ENCODE data around the gene CPLX3. TPM values are rescaled to one million over a fixed set of nuclear protein-coding genes. Genes with fewer than 3 reads are reported as not detected.
A peak's percentile ranks its signal among the peaks of the same experiment; 100 is the strongest.

CPLX3 gene
- polyA plus RNA-seq, 5 donors = 0.05 to 0.10 TPM; not detected in 3

DNA sequence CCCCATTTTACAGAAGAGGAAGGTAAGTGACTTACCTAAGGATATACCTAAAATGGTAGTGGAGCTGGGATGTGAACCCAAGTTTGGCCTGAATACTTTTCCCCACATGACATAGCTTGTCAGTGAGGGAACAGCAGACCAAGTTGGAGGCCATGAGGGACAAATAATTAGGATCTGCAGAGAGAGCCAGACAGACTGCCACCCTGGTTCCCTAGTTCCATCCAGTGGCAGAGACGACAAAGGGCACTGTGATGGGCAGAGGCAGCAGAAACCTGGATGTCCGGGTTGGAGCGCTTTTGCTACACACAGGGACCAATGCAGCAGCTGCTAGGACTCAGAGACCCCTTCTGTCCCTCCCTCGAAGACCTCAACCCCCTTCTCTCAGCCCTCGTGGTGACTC, 1.2 kb downstream of the CPLX3 start:
- no peak for DNase-seq

DNA sequence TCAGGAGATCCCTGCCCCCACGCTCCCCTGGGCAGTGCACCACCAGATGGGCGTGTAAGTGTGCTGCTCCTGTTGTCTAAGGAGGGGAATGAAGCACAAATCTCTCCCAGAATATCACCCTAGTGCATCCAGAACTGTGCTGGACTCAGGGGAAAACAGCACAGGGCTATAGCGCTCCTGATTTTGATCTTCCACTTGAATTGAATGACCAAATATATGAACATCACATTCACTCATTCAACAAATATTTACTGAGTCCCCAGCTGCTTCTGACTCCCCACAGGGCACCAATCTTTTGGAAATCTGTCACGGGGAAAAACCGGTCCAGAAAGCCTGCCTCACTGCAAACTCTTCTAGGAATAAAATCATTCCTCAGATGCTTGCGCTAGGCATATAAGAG, 2.4 kb downstream of the CPLX3 start:
- no peak for DNase-seq

DNA sequence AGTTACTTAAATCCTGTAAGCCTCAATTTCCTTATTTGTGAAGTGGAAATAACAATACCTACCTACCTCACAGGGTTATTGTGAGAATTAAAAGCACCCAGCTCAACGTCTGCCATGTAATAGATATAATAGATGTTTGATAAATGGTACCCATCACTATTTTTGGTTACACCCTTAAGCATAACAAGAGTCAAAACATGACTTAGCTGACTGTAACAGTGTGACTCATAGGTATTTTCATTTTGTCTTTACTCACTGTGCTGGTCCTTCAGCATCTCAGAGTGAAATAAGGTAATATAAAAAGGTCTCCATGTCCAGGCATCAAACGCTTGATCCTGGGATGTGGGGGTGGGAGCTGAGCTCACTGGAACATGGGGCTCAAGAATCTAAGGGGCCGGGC, 3.1 kb downstream of the CPLX3 start:
- no peak for DNase-seq

DNA sequence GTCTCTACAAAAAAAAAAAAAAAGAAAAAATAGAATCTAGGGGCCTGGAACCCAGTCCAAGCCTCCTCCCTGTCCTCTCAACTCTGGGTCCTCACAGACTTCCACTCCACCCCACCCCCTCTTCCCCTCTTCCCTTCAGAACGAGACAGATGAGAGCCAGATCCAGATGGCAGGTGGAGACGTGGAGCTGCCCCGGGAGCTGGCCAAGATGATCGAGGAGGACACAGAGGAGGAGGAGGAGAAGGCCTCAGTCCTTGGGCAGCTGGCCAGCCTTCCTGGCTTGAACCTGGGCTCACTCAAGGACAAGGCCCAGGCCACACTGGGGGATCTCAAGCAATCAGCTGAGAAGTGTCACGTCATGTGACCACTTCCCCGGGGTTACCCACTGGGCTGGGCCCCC, 3.6 kb downstream of the CPLX3 start:
- DNase-seq = no peak

DNA sequence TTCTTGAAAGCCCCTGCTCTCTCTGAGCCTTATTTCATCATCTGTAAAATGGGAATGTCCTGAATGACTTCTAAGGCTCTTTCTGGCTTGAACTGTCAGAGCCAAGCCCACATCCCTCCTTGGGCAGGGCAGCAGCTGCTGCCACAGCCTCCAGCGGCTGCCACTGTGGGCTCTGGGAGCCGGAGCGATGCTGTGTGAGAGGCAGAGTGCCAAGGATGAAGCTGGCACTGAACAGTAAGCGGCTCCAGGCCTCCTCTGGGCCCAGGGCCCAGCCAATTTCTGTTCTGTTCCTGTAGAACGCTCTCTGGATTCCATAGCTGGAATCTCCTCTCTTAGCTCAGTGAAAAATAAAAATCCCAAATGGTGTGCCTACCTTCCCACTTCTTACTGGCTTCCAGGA, 4.4 kb downstream of the CPLX3 start:
- no peak for DNase-seq

DNA sequence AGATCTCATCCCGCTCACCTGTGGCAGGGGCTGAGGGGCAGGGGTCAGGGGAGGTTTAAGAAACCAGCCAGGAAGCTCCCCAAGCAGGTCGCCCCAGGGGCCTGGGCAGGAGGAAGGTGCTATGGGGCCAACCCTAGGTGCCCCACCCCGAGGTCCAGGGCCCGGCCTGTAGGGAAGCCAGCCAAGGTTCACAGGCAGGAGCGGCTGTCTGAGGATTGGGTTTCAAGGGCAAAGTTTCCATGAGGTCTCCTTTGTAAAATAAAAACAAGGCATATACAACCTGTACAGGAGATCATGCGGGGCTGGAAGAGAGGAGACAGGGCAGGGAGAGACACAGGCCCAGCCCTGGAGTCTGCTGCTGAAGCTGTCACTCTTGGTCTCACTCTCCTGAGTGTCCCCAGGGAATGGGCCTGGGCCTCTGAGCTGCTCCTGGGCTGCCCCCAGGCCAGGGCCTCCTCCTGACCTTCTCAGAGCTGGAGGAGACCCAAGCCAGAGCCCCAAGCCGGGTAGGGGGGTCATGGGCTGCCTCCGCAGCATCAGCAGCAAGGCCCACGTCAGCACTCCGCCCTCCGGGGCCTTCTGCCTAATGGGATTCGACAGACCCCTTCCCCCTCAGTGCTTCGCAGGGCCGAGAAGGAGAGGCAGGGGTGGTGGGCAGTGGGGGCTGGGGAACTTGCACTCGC, 5.5 kb downstream of the CPLX3 start:
- no peak for DNase-seq

DNA sequence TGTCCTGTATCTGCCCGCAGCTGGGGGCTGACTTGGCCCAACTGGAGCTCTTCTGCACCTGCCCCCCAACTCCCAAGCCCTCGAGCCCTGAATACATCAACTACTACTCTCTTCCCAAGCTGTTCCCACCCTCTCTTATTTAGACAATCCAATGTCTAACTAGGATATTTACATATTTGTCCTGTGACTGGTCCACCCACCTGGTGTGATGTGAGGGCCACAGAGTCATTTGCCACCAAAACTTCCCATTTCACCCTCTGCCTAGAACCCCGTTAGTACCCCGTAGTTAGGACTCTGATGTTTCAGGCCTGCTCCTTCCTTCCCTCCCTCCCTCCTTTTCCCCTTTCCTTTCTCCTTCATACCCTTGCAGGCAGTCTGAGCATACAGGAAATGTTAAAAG, 6.4 kb downstream of the CPLX3 start:
- no peak for DNase-seq

DNA sequence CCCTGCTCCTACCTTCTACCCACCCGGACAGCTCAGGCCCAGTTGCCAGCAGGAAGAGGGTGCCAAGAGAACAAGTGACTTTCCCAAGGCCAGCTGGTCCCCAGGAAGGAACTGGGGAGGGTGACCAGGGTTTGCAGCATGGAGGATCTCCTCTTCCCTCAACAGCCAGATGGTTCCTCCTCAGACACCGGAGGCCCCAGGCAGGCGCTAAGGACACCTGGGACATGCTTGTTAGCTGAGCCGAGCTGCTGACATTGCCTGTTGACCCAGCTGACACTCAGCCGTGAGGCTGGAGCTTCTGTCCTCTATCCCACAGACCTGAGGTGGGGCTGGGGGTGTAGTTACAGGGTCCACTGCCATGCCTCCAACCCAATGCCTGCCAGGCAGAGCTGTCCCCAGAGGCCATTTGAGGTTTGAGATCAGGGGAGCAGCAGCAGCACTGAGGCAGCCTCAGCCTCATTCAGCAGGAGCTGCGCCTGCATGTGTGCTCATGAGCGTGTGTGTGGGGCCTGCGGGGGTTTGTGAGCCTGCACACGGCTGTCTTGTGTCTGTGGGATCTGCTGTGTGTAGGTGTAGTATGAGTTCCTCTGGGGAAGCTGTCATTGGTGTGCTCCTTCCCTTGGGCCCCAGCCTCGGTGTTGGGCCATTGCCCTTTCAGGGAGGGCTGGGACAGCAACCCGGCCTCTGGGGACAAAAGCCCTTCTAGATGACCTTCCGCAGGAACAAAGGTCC, 7.1 kb downstream of the CPLX3 start:
- no peak for DNase-seq

DNA sequence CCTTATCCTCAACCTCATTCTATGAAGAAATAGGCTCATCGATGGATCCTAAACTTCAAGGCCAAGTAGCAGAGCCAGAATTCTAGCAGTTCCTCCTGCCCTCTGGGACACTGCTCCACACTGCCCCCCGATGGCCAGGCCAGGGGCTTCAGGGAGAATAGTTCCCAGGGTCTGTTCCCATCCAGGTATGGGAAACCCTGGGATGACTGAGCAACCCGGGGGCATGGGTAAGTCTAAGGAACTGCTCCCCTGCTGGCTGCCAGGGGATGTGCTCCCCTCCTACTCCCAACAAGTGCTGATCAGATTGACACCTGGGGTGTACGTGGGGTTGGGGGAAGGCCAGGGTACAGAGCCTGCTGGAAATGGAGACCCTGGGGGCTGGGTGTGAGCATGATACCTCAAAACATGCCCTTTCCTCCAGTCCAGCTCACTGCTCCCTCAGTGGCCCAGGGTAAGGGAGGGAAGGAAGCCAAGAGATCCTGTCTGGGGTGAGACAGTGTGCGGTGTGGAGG, 8.9 kb downstream of the CPLX3 start:
- no peak for DNase-seq

DNA sequence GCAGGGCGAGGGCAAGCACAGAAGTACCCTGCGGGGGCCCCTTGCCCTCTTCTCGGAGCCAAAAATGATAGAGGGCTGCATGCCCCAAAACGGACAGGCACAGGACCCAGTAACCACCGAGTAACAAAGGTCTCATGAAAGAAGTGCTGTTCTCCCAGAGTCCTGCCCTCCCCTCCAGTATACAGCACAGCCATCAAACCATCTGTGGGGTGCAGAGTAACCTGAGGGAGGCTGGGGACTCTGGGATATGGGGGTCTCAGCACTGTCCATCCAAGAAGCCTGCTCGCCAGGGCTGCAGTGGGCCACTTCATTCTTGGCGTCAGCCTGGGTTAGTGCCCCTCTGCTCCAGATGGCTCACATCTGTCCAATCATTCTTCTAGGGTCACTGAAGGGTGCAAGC, 10.4 kb downstream of the CPLX3 start:
- no peak for DNase-seq

DNA sequence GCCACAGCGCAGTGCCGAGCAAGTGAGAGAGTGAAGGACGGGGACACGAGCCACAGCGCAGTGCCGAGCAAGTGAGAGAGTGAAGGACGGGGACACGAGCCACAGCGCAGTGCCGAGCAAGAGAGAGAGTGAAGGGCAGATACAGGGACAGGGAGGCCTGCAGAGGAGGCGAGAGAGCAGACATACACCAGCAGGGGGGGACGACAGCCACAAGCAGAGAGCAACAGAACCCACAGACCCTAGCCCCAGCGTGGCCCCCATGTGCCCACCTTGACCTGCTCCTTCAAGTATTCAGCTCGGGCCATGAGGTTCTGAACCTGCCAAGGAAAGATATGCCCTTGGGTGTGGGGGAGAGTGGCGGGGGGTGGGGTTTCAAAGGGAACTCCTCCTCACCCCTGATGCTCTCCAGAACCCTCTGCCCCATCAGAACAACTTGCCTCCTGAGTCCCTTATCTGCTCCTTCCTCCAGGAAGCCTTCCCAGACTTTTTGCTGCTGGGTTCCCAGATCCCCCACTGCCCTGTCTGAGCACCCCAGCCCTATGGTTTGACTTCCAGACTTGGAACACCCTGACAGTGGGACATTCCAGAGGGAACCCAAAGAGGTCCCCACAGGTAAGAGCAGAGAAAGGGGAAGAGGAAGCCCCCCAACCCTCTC, 11.2 kb downstream of the CPLX3 start:
- DNase-seq = no peak

DNA sequence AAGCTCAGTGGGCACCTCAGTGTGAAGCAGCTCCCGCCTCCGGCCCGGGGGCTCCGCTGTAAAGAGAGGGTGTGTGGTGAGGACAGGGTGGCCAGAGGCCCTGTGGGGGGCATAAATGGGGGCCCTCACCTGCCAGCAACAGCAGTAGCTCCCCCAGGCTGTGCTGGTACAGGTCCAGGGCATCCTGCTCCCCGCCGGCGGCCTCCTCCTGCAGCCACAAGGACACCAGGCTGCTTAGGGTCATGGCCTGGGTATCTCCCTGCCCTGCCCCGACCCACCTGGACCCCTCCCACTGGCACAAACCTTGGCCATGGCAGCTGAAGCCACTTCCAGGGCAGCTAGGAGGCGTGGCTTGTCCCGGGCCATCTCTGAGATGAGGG, 11.7 kb downstream of the CPLX3 start:
- DNase-seq = no peak

DNA sequence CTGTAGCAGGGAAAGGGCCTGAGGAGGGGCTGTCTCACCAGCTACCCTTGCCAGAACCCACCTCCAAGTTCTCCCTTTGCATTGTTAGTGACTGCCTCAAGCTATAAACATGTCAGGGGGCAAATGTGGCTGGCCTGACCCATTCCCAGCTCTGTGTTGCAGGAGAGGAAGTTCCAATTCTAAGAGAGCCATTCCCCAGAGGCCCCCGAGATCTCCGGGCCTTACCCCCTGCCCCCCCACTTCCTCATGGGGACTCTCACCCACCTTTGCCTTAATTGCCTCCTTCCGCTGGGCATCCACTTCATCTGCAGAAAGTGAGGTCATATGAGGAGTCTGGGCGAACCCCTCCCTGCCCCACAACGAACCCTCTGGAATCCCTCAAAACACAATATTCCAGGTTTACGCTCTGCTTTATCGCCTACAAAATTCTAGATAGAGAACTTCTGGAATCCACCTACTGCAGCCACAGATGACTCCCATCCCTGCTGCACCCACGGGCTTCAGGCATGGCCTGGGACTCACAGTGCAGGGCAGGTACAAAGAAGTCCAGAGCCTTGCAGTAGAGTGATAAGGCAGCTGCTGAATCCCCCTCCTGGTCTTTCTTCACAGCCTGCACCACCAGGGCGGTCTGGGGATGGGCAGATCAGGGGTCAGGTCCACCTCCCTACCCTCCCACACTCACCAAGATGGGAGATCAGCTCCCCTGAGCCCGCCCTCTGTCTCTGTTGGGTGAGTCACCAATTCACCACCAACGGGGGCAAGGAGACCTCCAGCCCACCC, 12.5 kb downstream of the CPLX3 start:
- DNase-seq = no peak

DNA sequence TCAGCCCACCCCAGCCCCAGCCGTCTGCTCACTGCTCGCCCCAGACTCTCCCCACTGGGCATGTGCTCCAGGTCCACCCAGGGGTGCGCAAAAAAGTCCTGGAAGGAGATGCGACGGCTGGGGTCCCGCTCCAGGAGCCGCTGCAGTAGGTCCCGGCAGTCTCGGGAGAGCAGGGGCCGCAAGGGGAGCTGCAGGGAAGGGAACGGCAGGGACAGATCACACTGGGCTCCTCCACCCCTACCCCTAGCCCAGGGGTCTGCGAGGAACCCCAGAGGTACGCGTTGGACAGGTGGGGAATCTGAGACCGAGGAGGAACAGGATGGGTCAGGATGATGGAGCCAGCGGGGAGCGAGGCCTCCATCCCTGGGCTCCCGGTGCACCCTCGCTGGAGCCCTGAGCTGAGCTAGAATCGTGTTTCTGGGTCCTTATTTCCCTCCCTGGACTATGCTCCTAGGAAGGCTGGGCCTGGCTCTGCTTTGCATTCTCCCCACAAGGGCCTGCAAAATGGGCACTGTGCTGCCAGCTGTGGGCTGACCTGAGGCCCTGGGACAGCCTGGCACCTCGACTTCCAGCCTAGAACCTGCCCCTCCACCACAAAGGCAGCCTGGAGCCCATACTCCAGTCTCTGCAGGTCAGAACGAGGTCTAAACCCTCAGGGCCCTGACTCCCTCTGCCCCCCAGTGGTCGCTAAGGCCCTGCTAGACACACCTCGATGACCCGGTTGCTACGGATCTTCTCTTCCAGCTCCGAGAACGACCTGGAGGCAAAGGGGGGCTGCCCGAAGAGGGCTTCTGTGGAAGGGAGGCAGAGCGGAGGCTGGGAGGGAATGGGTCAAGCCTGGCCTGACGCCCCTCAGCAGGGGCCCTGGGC, 13.3 kb downstream of the CPLX3 start:
- DNase-seq = no peak

DNA sequence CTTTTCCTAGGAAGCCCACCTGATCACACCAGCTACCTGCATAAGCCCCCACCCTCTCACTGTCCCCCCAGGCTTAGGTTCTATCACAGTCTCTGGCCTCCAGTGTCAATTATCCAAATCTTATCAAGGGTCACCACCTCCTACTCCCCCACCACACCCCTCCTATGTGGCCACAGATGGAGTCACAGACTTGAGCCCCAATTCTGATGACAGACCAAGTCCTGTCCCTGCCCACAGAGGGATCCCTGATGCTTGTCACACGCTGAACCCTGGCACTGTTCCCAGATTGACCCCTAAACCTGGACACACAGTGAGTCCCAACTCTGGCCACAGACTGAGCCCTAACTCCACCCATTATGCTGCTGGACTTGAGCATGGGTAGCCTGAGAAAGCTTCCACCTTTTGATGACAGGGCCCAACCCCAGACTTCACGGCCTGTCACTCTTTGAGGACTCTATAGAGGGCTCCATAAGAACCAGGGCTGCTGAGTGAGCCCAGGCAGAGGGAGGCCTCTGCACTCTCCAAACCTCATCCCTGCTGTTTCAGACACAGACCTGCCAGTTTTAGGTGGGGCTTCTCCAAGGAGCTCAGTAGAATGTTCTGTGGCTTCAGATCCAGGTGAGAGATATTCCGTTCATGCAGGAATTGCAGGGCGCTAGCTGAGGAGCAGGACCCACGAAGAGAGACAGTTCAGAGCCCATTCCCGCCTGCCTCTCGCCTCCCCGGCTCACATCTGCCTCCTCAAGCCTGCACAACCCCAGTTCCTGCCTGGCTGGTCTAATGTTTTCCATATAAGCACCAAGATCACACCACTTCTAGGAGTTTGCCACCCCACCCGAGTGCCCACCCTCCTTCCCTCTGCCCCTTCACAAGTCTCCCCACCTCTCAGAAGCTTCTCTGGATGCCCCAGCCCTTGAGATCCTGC, 14.7 kb downstream of the CPLX3 start:
- no peak for DNase-seq

DNA sequence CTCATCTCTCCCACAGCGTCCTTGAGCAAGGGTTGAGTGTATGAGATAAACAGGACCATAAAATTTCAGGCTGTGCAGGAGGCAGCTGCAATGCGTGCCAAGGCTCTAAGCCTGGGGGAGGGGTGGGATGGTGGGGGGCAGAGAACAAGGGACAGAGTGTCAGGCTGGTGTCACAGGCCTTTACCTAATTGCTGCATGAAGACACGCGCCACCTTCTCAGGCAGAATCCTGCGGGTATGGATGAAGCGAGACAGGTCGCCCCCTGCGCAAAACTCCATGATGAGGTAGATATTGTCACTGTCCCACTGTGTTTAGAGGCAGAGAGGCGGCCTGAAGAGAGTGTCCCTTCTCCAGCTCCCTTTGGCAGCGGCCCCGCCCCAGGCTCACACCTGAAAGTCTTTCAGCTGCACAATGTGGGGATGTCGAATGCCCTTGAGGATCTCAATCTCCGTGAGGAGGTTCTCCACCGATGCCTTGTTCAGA, 15.5 kb downstream of the CPLX3 start:
- no peak for DNase-seq

DNA sequence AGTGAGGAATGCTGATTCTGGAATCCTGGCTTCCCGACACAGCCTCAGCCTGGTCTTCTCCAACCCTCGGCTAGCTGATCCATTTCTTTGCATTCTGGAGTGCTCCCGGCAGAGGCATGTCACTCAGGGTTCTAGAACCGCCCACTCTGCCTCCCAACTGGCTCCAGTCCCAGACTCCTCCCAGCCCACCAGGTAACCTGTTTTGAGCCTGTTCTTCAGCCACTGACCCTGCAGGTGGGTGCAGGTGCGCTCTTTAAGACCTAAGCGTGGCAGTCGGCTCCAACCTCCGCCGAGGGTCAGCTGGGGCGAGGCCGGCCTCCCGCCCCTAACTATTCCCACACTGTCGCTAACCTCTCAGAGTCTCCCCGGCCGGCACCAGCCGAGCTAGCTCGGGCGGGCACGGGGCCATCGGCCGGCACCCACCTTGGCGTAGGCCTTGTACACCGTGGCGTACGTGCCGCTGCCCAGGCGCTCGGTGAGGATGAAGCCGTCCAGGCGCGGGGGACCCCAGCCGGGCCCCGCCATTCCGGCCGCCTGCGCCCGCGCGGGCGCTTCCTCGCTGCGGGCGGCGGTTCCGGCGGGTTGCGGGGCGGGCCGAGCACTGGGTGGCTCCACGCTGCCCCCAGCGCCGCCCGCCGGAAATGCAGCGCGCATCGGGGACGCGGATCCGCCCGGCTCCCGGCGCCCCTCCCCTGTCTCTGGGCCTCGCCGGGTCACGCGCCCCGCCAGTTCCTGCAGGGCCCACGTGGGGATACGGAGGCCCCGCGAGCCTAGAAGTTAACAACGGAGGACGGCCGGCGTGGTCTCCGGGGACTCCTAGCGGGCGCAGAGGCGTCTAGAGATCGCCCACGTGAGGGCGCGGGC, 16.4 kb downstream of the CPLX3 start, which contains the start of gene ULK3:
Gene ULK3, minus strand, starts transcription at position 576 of the 864 bp plus-strand sequence. Its CDS starts 51 bp downstream, at position 525.
- DNase-seq = peak; percentile 88 to 90

DNA sequence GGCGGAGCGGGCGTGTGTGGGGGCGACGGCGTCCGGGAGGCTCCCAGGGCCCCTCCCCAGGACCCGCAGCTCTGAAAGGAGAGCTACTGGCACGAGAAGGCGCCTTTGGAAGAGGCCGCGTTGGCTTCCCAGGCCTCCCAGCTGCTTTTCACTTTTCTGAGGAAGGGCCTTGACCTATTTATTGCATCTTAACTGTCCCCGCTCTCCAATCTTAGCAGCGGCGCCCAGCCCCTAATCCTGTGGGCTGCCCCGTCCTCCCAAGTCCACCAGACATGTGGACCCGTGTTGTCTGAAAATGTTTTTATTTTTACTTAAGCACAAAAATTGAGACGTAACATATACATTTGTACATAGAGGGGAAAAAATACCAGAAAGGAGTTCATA, 17.0 kb downstream of the CPLX3 start:
- DNase-seq = no peak

DNA sequence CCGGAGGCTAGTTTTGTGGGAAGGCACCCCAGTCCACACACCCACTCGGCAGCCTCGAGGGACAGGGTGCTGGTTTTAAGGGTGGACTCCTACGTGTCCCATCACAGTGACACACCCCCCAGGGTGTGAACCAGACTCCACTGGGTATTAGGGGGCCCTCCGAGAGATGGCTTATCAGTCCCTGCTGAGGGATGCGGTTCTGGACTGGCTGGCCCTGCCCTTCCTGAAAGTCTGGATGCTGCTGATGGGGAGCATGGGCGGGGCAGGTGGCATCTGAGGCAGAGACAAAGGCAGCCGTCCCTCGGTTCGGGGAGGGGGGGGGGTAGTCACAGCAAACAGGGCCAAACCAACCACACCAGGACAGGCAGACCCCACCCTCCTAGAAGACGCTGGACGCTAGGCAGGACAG, 17.5 kb downstream of the CPLX3 start:
- no peak for DNase-seq

All from right lung (tissue), 5 donors.